Small intestine (tissue), 7 donors: ENCODE data around the gene AKAP6. TPM values are rescaled to one million over a fixed set of nuclear protein-coding genes. Genes with fewer than 3 reads are reported as not detected.

ENCODE experiments used
- DNase-seq, 2 donors: peaks; one replicate each; pipeline versions ENCODE4 v3.0.0 to v3.0.0-alpha.2; 2013
- FAIRE-seq: peaks from 2 replicates; lab custom pipeline; 2012; peaks lifted over from hg19 to GRCh38; lab: Jason Lieb, UNC
- H3K27ac ChIP-seq, 3 donors: one replicate each; pipeline ENCODE4 v1.5.1; 2013; ENCODE audit warnings: low read length in 2 of 3, mild to moderate bottlenecking in 2 of 3, control low read depth in 1 of 3, inconsistent platforms in 1 of 3, low read depth in 1 of 3, moderate library complexity in 1 of 3
- H3K27me3 ChIP-seq, 3 donors: one replicate each; pipeline ENCODE4 v1.6.1; 2013; ENCODE audit warnings: low read length in 3 of 3, inconsistent platforms in 1 of 3; ENCODE audit not compliant: control insufficient read depth in 3 of 3, insufficient read depth in 3 of 3
- H3K36me3 ChIP-seq, 3 donors: one replicate each; pipeline ENCODE4 v1.6.1; 2013; ENCODE audit warnings: low read length in 3 of 3, inconsistent platforms in 1 of 3, low read depth in 1 of 3, mild to moderate bottlenecking in 1 of 3, moderate library complexity in 1 of 3; ENCODE audit not compliant: control insufficient read depth in 3 of 3, insufficient read depth in 2 of 3
- H3K4me1 ChIP-seq, 3 donors: one replicate each; pipeline ENCODE4 v1.6.1; 2013; ENCODE audit warnings: low read length in 2 of 3, inconsistent platforms in 1 of 3, low read depth in 1 of 3, mild to moderate bottlenecking in 1 of 3, moderate library complexity in 1 of 3; ENCODE audit not compliant: control insufficient read depth in 3 of 3, insufficient read depth in 2 of 3
- H3K4me3 ChIP-seq, 3 donors: one replicate each; pipeline ENCODE4 v1.5.1; 2013; ENCODE audit warnings: low read length in 3 of 3, control low read depth in 1 of 3, inconsistent platforms in 1 of 3, low read depth in 1 of 3, mild to moderate bottlenecking in 1 of 3, moderate library complexity in 1 of 3
- H3K9me3 ChIP-seq, 2 donors: one replicate each; pipeline ENCODE4 v1.6.1; 2013; ENCODE audit warnings: low read depth in 1 of 2, low read length in 1 of 2; ENCODE audit not compliant: control insufficient read depth in 2 of 2, insufficient read depth in 1 of 2
- WGBS, 3 donors: extraction: QIAGEN DNeasy Blood & Tissue Kit; methylation state at CpG; one replicate each; pipeline ENCODE4 v1.1.7; 2013; 5-methylcytosine and 5-hydroxymethylcytosine counted together
- polyA plus RNA-seq, 4 donors: library from polyadenylated mRNA; stranded (reverse) in 3 of 4; unstranded in 1 of 4; fragments of 200-250 nt in 3 of 4; fragments of 120-200 nt in 1 of 4; gene quantifications; one replicate each; pipeline versions ENCODE4 v1.2.1 to v1.2.3, GENCODE V29; 2013
- donor health status: healthy with polysubstance abuse.
- donor health status: control.
- donor health status: control.
- donor health status: Bipolar disorder and iron deficiency.
- donor health status: healthy.

AKAP6 gene
- polyA plus RNA-seq, 4 donors: 0.45 to 3.6 (median 0.96) TPM

GRCh38 chr14:32480337-32480736 is 151.2 kb downstream of the AKAP6 start:
- H3K36me3 ChIP-seq: no peaks in the 10 kb centered on the region
- no peak overlapping the region for H3K27ac ChIP-seq
- no peaks in the 10 kb centered on the region for H3K27me3 ChIP-seq
- H3K4me3 ChIP-seq: no peak overlapping the region
- FAIRE-seq (no peak), DNase-seq (no peak)
- 81 to 100% (median 86%) methylated on average over 1 of the region's 1 CpG for WGBS, 3 donors
- H3K4me1 ChIP-seq: no peaks in the 10 kb centered on the region
- no peaks in the 10 kb centered on the region for H3K9me3 ChIP-seq

- Histone ChIP-seq H3K9me3 (no peaks in the 10 kb centered on the region), H3K36me3 (no peaks in the 10 kb centered on the region), H3K27me3 (no peaks in the 10 kb centered on the region), H3K4me1 (no peaks in the 10 kb centered on the region), H3K4me3 (no peak overlapping the region), H3K27ac (no peak overlapping the region)
- no peak for DNase-seq
- 30 to 45% (median 40%) methylated on average over 1 of the region's 1 CpG for WGBS, 3 donors
- no peak for FAIRE-seq
These were observed 152.6 kb downstream of the AKAP6 start for GRCh38 chr14:32481707-32482106.

GRCh38 chr14:32491416-32492016 is 162.4 kb downstream of the AKAP6 start:
- Histone ChIP-seq H3K4me1 (no peaks in the 10 kb centered on the region), H3K27me3 (no peaks in the 10 kb centered on the region), H3K27ac (no peak overlapping the region), H3K36me3 (no peaks in the 10 kb centered on the region), H3K4me3 (no peak overlapping the region), H3K9me3 (no peaks in the 10 kb centered on the region)
- no peak for DNase-seq
- WGBS, 3 donors: 87 to 88% (median 88%) methylated on average over 3 of the region's 3 CpGs
- no peak for FAIRE-seq

- FAIRE-seq: no peak
- Histone ChIP-seq H3K27me3 (no peaks in the 10 kb centered on the region), H3K27ac (no peak overlapping the region), H3K36me3 (no peaks in the 10 kb centered on the region), H3K4me1 (no peaks in the 10 kb centered on the region), H3K4me3 (no peak overlapping the region), H3K9me3 (no peaks in the 10 kb centered on the region)
- DNase-seq: no peak
These were observed 163.4 kb downstream of the AKAP6 start for GRCh38 chr14:32492457-32492856.

GRCh38 chr14:32494609-32495434 is 165.7 kb downstream of the AKAP6 start:
- no peaks in the 10 kb centered on the region for H3K27me3 ChIP-seq
- no peaks in the 10 kb centered on the region for H3K9me3 ChIP-seq
- DNase-seq (no peak), FAIRE-seq (no peak)
- 67 to 81% (median 79%) methylated on average over 5 of the region's 5 CpGs for WGBS, 3 donors
- H3K4me1 ChIP-seq: no peaks in the 10 kb centered on the region
- no peak overlapping the region for H3K27ac ChIP-seq
- no peak overlapping the region for H3K4me3 ChIP-seq
- H3K36me3 ChIP-seq: no peaks in the 10 kb centered on the region

GRCh38 chr14:32495435-32495734 is 166.3 kb downstream of the AKAP6 start:
- Histone ChIP-seq H3K4me1 (peaks cover 0 to 3% (median 0%) of the 10 kb centered on the region in 3 donors), H3K36me3 (no peaks in the 10 kb centered on the region), H3K27ac (no peak overlapping the region), H3K4me3 (no peak overlapping the region), H3K27me3 (no peaks in the 10 kb centered on the region), H3K9me3 (no peaks in the 10 kb centered on the region)
- DNase-seq (no peak), FAIRE-seq (no peak)
- WGBS, 3 donors: 81 to 89% (median 82%) methylated on average over 6 of the region's 6 CpGs

GRCh38 chr14:32497248-32497647 is 168.2 kb downstream of the AKAP6 start:
- DNase-seq (no peak), FAIRE-seq (no peak)
- H3K4me1 ChIP-seq: peaks cover 0 to 3% (median 0%) of the 10 kb centered on the region in 3 donors
- no peaks in the 10 kb centered on the region for H3K27me3 ChIP-seq
- H3K9me3 ChIP-seq: no peaks in the 10 kb centered on the region
- no peak overlapping the region for H3K27ac ChIP-seq
- no peaks in the 10 kb centered on the region for H3K36me3 ChIP-seq
- H3K4me3 ChIP-seq: no peak overlapping the region

- Histone ChIP-seq H3K4me3 (no peak overlapping the region), H3K27me3 (no peaks in the 10 kb centered on the region), H3K4me1 (no peaks in the 10 kb centered on the region), H3K36me3 (no peaks in the 10 kb centered on the region), H3K9me3 (no peaks in the 10 kb centered on the region), H3K27ac (no peak overlapping the region)
- no peak for DNase-seq
- WGBS, 3 donors: 90 to 91% (median 91%) methylated on average over 4 of the region's 4 CpGs
- FAIRE-seq: no peak
These were observed 178.2 kb downstream of the AKAP6 start for GRCh38 chr14:32507029-32507984.
